HFF-Myc (cell line): Measurements from ENCODE around the gene TTC31.

Experiments used
- DNase-seq: peaks from one replicate; pipeline ENCODE4 v3.0.0-alpha.2; 2011; ENCODE audit warnings: low read depth; ENCODE audit errors: extremely low read depth
- H3K4me3 ChIP-seq: replicated peaks from 2 replicates; pipeline ENCODE4 v1.5.1; 2011; ENCODE audit warnings: low read depth, mild to moderate bottlenecking, control low read depth, low read length
- CTCF ChIP-seq: IDR thresholded peaks from 2 replicates; pipeline ENCODE4 v1.5.1; 2012; ENCODE audit warnings: mild to moderate bottlenecking, low read depth, low read length, control low read depth; ENCODE audit errors: missing control alignments

Gene TTC31

DNA sequence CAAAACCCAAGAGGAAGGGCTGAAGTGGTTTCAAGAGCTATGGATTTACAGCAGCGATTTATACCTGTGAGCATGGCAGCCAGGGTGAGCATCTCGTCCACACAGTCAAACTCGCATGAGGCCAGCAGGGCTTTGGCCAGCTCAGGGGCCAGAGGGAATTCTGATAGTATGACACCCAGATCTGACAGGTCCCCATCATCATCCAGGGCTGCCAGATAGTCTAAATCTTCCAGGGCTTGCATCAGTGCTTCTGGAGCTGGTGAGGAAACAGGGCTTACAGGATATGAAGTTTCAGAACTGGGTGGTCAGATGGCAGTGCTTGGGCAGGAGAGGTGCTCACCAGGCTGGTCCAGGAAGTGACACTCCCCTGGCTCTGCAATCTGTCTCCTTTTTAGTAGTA, 39.6 kb downstream of the TTC31 start:
- no peak for DNase-seq
- H3K4me3 ChIP-seq, result no peak overlapping the region
- TF ChIP-seq CTCF, result no peak

- no peak overlapping the region for H3K4me3 ChIP-seq
- no peak for TF ChIP-seq CTCF
- no peak for DNase-seq
Measured at GRCh38 chr2:74524005-74524404, 41.1 kb downstream of the TTC31 start.

- no peak for DNase-seq
- no peak for TF ChIP-seq CTCF
- no peak overlapping the region for H3K4me3 ChIP-seq
Measured at GRCh38 chr2:74524955-74525716, 42.3 kb downstream of the TTC31 start.

DNA sequence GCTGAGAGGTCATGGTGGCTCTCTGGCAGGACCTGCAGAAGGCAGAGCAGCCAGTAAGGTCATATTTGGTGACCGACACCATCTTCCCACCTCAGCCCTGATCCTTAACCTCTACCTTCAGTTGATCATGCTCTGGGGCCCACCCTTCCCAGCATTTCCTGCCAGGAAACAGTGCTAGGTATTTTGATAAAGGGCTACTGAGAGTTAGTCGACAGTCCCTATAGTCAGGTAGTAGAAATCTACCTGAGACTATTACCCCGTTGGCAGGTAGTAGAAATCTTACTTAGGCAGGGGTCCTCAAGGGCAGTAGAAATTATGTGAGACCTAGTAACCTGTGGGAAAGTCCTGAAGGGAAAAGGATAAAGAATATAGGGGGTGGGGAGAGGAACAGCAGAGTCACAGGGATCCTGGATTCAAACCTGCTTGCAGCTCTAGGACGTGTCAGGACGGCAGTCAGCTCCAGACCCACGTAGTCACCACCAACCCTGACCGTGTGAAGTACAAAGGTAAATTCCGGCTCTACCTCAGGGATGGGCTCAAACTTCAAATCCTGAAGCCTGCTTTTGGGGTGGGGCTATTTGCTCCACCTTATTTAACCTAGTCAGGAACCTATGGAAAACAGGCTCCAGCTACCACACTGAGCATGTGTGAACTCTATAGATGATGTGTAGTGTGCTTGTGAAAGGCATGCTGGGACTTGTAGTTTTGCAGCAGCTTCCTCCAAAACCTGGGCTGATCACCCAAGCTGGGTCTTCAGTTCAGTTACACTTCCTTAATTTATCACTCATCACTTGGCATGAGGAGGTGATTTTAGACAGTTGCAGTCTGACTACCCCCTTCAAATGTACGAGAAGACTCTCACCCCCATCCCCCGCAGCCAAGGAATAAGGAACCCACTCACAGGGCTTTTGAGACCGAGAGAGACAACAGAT, 43.1 kb downstream of the TTC31 start, which contains the start of gene DQX1:
DQX1 (minus strand) TSS at position 515 of the 932 bp plus-strand sequence; CDS start at position 13, 502 bp downstream.
- DNase-seq, result no peak
- TF ChIP-seq CTCF, result no peak
- no peak within 1 kb of the TSS for H3K4me3 ChIP-seq

GRCh38 chr2:74526649-74527230, 43.9 kb downstream of the TTC31 start:
- no peak for TF ChIP-seq CTCF
- no peak overlapping the region for H3K4me3 ChIP-seq
- no peak for DNase-seq

DNA sequence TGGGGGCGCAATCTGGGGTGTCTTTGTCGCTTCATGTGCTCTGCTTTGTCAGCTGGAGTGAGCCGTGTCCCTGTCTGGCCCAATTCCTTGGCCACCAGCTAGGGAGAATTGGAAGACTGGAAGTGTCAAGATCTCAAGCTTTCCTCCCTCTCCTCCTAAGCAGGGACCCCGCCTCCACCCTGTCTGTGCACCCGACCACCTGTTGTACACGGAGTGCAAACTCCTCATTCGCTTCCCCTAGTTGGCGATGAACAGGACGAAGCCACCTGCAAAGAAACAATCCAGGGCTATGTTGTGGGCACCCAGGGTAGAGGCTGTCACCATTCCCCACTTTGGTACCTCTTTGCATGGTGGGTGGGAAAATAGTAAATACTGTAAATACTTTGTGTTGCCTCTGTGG, 44.9 kb downstream of the TTC31 start:
- DNase-seq, result no peak
- TF ChIP-seq CTCF, result no peak
- H3K4me3 ChIP-seq, result peak overlapping the region; percentile 87
